ENCODE results near the gene ADCY1.

Gene ADCY1

GRCh38 chr7:45663167-45663921 lies 89.2 kb downstream of the ADCY1 start:
- no peak for FAIRE-seq
- DNase-seq (ENCODE audit: insufficient read length, low spot score): peak; percentile 31

GRCh38 chr7:45663965-45664633 lies 89.9 kb downstream of the ADCY1 start:
- no peak for DNase-seq (ENCODE audit: insufficient read length, low spot score)
- FAIRE-seq: no peak

GRCh38 chr7:45665172-45665571 lies 91.0 kb downstream of the ADCY1 start:
- DNase-seq (ENCODE audit: insufficient read length, low spot score) (no peak), FAIRE-seq (no peak)

GRCh38 chr7:45670227-45670626 lies 96.1 kb downstream of the ADCY1 start:
- no peak for FAIRE-seq

GRCh38 chr7:45670717-45671116 lies 96.5 kb downstream of the ADCY1 start:
- FAIRE-seq (peak; percentile 72), DNase-seq (ENCODE audit: insufficient read length, low spot score) (no peak)

More at GRCh38 chr7:45670227-45670626, 96.1 kb downstream of the ADCY1 start:
- no peak for DNase-seq (ENCODE audit: insufficient read length, low spot score)

GRCh38 chr7:45677311-45677900 lies 103.2 kb downstream of the ADCY1 start:
- FAIRE-seq (no peak), DNase-seq (ENCODE audit: insufficient read length, low spot score) (no peak)

GRCh38 chr7:45679516-45679915 lies 105.3 kb downstream of the ADCY1 start:
- no peak for FAIRE-seq

GRCh38 chr7:45680776-45681175 lies 106.6 kb downstream of the ADCY1 start:
- DNase-seq (ENCODE audit: insufficient read length, low spot score): no peak
- no peak for FAIRE-seq

More at GRCh38 chr7:45679516-45679915, 105.3 kb downstream of the ADCY1 start:
- no peak for DNase-seq (ENCODE audit: insufficient read length, low spot score)

- no peak for DNase-seq (ENCODE audit: insufficient read length, low spot score)
- FAIRE-seq: no peak
Observed at GRCh38 chr7:45681596-45682357, 107.6 kb downstream of the ADCY1 start.

GRCh38 chr7:45682358-45682735 lies 108.2 kb downstream of the ADCY1 start:
- DNase-seq (ENCODE audit: insufficient read length, low spot score): no peak
- FAIRE-seq: no peak

- DNase-seq (ENCODE audit: insufficient read length, low spot score) (no peak), FAIRE-seq (no peak)
Observed at GRCh38 chr7:45682836-45683555, 108.8 kb downstream of the ADCY1 start.

- FAIRE-seq: peak; percentile 9
Observed at GRCh38 chr7:45683556-45684148, 109.5 kb downstream of the ADCY1 start.

GRCh38 chr7:45684910-45685618 lies 110.9 kb downstream of the ADCY1 start:
- FAIRE-seq: no peak
- no peak for DNase-seq (ENCODE audit: insufficient read length, low spot score)

More at GRCh38 chr7:45683556-45684148, 109.5 kb downstream of the ADCY1 start:
- no peak for DNase-seq (ENCODE audit: insufficient read length, low spot score)

- FAIRE-seq: no peak
- no peak for DNase-seq (ENCODE audit: insufficient read length, low spot score)
Observed at GRCh38 chr7:45685619-45686240, 111.6 kb downstream of the ADCY1 start.

- DNase-seq (ENCODE audit: insufficient read length, low spot score) (no peak), FAIRE-seq (no peak)
Observed at GRCh38 chr7:45686441-45687184, 112.4 kb downstream of the ADCY1 start.

GRCh38 chr7:45687185-45687560 lies 113.0 kb downstream of the ADCY1 start:
- FAIRE-seq (no peak), DNase-seq (ENCODE audit: insufficient read length, low spot score) (no peak)

- DNase-seq (ENCODE audit: insufficient read length, low spot score) (no peak), FAIRE-seq (no peak)
Observed at GRCh38 chr7:45687721-45688120, 113.6 kb downstream of the ADCY1 start.

GRCh38 chr7:45688382-45688781 lies 114.2 kb downstream of the ADCY1 start:
- FAIRE-seq (no peak), DNase-seq (ENCODE audit: insufficient read length, low spot score) (no peak)

Data from HTR-8/SVneo (cell line).